Ectodermal cell (in vitro differentiated cells): ENCODE results near the gene OR6K6.

ENCODE experiments used
- H3K27ac ChIP-seq: 2 replicates; pipeline ENCODE4 v1.7.0; 2013; ENCODE audit warnings: mild to moderate bottlenecking, low read depth, low read length; ENCODE audit not compliant: insufficient read depth, poor library complexity, severe bottlenecking
- H3K27me3 ChIP-seq: 2 replicates; pipeline ENCODE4 v1.7.0; 2013; ENCODE audit warnings: mild to moderate bottlenecking, low read length; ENCODE audit not compliant: insufficient read depth, control insufficient read depth, poor library complexity, severe bottlenecking
- H3K36me3 ChIP-seq: one replicate; pipeline ENCODE4 v1.7.0; 2013; ENCODE audit warnings: low read length; ENCODE audit not compliant: control insufficient read depth, insufficient read depth
- H3K4me1 ChIP-seq: one replicate; pipeline ENCODE4 v1.7.0; 2013; ENCODE audit warnings: low read length; ENCODE audit not compliant: control insufficient read depth, insufficient read depth
- H3K4me3 ChIP-seq: 2 replicates; pipeline ENCODE4 v1.7.0; 2013; ENCODE audit warnings: low read depth, low read length, control low read depth; ENCODE audit not compliant: insufficient read depth
- H3K9me3 ChIP-seq: 2 replicates; pipeline ENCODE4 v1.7.0; 2013; ENCODE audit warnings: mild to moderate bottlenecking, low read length, moderate library complexity; ENCODE audit not compliant: control insufficient read depth
- WGBS, 2 experiments: methylation state at CpG; one replicate each; pipeline ENCODE4 v1.1.7; 2013; ENCODE audit warnings: missing lambda C conversion rate in 2 of 2; 5-methylcytosine and 5-hydroxymethylcytosine counted together

Gene OR6K6

DNA sequence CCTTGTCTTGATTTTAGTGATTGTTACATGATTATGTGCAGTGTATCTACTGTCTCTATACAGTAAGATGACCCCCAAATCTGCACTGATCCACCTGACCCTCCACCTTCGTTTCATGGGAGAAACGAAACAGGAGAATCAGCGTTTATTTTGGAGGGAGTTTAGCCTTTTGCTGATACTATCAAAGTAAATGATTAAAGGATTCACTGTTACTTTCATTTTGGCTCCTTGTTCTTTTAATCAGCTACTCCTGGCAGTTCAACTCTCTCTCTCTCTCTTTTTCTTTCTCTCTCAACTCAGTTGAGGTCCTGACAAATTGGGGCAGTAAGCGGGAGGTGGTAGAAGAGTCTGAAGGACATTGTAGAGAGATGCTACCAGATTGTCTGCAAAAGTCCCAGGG is 24.1 kb upstream of the OR6K6 start:
- H3K4me3 ChIP-seq = no peak overlapping the region
- 94 to 95% methylated on average over 4 of the region's 4 CpGs for WGBS, 2 experiments
- no peaks in the 10 kb centered on the region for H3K27me3 ChIP-seq
- no peaks in the 10 kb centered on the region for H3K9me3 ChIP-seq
- H3K27ac ChIP-seq = no peak overlapping the region
- no peaks in the 10 kb centered on the region for H3K4me1 ChIP-seq
- H3K36me3 ChIP-seq = no peaks in the 10 kb centered on the region

DNA sequence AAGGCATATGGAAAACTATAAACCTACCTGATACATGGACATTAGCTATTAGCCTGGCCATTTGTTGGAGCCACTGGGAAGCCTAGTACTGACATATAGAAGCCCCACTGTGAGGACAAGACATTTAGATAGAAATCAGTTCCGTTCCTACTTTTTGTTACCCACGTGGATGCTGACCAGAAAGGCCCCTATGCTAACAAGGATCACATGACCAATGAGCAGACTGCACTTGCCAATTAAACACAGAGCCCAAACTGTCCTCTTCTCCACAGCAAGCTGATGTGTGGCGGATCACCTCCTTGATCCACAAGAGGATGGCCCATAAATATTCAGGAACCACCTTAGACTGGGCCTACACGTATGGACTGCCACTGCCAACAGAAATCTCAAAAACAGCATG is 22.8 kb upstream of the OR6K6 start:
- Histone ChIP-seq H3K27ac (no peak overlapping the region), H3K4me1 (no peaks in the 10 kb centered on the region), H3K4me3 (no peak overlapping the region), H3K9me3 (no peaks in the 10 kb centered on the region), H3K27me3 (no peaks in the 10 kb centered on the region), H3K36me3 (no peaks in the 10 kb centered on the region)
- 85 to 91% methylated on average over 4 of the region's 4 CpGs for WGBS, 2 experiments

DNA sequence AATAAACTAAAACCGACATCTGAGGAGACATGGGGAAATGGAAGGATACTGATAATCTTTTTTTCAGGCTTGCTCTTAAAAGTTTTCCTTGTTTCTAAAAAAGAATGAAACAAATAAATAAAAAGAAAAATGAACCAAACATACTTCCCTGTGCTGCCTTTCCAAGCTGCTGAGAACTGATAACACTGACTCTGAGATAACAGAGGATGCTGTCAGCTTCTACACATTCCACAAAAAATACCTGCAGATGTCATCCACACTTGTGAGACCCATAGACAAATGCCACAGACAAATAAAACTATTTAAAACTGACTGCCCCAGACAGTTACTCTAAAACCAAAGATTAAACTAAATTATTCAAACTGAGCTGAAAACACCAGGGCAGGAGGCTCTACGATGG is 22.0 kb upstream of the OR6K6 start:
- H3K9me3 ChIP-seq = no peaks in the 10 kb centered on the region
- no peaks in the 10 kb centered on the region for H3K36me3 ChIP-seq
- H3K4me1 ChIP-seq = no peaks in the 10 kb centered on the region
- 93 to 97% methylated on average over 1 of the region's 2 CpGs for WGBS, 2 experiments
- H3K27ac ChIP-seq = no peak overlapping the region
- no peak overlapping the region for H3K4me3 ChIP-seq
- H3K27me3 ChIP-seq = no peaks in the 10 kb centered on the region

DNA sequence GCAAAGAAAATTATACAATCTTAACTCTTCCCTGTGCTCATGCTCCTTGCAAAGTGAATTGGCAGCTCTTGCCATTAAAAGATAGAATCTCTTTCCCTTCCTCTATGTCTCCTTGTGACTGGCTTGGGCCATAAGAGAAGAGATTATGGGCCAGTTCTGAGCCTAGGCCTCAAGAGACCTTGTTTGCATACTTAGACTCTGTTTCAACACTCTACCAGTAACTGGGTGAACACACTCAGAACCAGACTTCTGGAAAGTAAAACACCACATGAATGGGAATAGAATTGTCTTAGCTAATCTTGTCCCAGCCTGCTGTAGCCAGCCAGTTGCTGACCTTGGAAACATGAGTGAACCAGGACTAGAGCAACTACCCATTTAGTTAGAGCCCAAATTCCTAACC is 18.7 kb upstream of the OR6K6 start:
- Histone ChIP-seq H3K4me1 (no peaks in the 10 kb centered on the region), H3K4me3 (no peak overlapping the region), H3K9me3 (no peaks in the 10 kb centered on the region), H3K36me3 (no peaks in the 10 kb centered on the region), H3K27me3 (no peaks in the 10 kb centered on the region), H3K27ac (no peak overlapping the region)

DNA sequence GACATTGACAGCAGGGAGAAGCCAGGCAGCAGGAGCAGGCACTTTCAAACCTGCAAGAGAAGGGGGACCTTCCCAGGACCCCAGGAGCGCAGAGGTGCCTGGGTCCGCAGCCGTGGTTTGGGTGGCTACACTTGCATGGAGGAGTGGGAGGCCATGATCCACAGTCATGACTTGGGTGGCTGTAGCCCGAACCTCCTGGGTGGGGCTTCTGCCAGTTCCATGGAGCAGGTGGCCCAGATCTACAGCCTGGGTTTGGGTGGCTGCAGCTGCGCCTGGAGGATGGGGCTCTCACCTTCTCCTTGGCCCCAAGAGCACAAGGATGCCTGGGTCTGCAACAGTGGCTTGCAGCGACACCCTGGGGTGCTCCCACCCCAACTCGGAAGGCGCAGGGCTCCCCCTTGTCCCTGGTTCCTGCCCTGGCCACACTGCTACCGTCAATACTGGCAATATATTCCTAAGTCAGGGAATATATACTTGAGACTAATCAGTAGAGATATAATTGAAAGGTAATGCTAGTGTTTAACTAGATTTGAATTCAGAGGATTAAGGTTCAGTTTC is 2.3 kb upstream of the OR6K6 start:
- Histone ChIP-seq H3K4me1 (no peaks in the 10 kb centered on the region), H3K9me3 (no peaks in the 10 kb centered on the region), H3K27ac (no peak overlapping the region), H3K27me3 (no peaks in the 10 kb centered on the region), H3K4me3 (no peak overlapping the region), H3K36me3 (no peaks in the 10 kb centered on the region)
- WGBS, 2 experiments = 91 to 93% methylated on average over 9 of the region's 9 CpGs

DNA sequence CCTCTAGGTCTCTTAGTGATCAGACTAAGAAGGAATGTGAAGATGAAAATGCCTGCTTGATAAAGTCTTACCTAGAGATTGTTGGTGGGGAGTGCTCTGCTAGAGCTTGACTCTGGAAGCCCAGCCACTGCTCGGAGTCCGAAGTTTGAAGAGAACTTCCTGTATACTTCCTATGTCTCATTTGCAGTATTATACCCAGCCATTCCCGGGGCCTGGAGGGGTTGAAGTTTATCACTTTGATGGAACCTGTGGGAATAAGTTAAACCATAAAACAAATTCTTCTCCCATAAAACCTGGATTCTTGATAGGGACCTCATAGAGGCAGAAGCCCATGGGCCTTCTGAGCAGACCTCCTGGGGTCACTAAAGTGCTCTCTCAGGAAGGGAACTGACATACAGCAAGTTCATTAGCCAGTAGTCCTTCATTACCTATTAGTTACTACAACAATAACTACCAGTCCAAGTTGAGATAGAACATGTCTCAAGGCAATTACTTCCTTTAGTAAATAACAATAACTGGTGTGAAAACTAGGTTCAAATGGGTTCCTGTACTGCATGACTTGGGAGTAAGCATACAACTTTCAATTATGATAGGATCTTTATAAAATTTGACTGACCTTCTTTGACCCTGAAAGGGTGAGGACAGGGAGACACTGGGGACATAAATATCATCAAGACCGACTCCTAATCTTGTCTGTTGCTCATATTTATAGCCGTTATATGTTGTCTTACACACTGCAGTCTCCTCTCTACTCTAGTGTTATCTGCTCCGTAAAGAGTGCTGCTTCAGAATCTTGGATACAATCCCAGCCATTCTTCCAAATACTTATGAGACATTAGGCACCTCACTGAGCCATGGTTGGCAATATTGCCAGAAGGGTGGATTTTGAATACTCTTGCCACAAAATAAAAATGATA is 17.7 kb downstream of the OR6K6 start, which contains the start of gene OR6N1:
Gene OR6N1, minus strand, starts transcription at position 246 of the 917 bp plus-strand sequence. CDS start 5,513 bp downstream, outside the sequence.
- WGBS, 2 experiments = 93 to 99% methylated on average over 5 to 6 of the region's 6 CpGs
- Histone ChIP-seq H3K4me3 (no peak within 1 kb of the TSS), H3K27me3 (no peaks in the 10 kb centered on the region), H3K9me3 (no peaks in the 10 kb centered on the region), H3K4me1 (no peaks in the 10 kb centered on the region), H3K27ac (no peak within 1 kb of the TSS), H3K36me3 (no peaks in the 10 kb centered on the region)

DNA sequence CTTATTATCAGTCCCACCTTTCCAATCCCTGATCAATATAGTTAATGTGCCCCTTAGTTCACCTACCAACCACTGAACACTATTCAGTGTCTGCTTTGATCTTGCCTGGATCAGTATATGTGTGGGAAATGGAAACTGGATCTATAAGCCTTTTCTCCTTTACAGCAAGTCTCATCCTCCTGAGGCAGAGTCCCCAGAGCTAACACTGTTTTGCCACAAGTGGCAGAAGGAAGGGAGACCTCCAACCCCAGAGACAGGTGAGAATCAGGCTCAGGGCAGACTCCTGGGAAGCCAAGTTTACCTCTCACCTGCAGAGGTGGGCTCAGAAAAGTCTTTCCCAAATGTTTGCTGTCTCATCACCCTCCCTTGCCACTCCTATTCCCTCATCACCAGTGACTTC is 26.6 kb downstream of the OR6K6 start, which contains the start of gene OR6N2:
Gene OR6N2, minus strand, starts transcription at position 101 of the 400 bp plus-strand sequence. CDS start 3,569 bp downstream, outside the sequence.
- no peaks in the 10 kb centered on the region for H3K9me3 ChIP-seq
- no peak within 1 kb of the TSS for H3K4me3 ChIP-seq
- H3K4me1 ChIP-seq = no peaks in the 10 kb centered on the region
- no peaks in the 10 kb centered on the region for H3K27me3 ChIP-seq
- H3K27ac ChIP-seq = no peak within 1 kb of the TSS
- H3K36me3 ChIP-seq = no peaks in the 10 kb centered on the region

DNA sequence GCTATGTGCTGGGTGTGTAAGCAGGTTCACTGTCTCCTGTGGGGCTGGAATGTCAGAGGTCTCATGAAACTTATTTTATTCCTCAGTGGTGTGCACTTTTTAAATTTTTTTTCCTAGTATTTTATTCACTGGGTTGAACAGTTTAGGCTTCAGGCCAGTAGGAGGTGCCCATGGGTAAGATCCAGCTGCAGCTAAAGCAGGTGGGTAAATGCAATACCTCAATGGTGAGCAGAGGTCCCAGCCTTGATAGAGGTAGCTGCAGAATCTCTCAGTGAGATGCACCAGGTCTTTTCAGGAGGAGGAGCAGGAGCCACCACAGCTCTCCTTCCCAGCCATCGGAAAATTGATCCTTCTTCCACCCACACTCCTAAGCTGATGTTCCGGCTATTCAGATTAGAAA is 39.1 kb downstream of the OR6K6 start:
- no peaks in the 10 kb centered on the region for H3K27me3 ChIP-seq
- no peak overlapping the region for H3K27ac ChIP-seq
- 68 to 73% methylated on average over 2 of the region's 2 CpGs for WGBS, 2 experiments
- peaks cover 5% of the 10 kb centered on the region for H3K4me1 ChIP-seq
- H3K9me3 ChIP-seq = no peaks in the 10 kb centered on the region
- H3K4me3 ChIP-seq = no peak overlapping the region
- H3K36me3 ChIP-seq = no peaks in the 10 kb centered on the region

DNA sequence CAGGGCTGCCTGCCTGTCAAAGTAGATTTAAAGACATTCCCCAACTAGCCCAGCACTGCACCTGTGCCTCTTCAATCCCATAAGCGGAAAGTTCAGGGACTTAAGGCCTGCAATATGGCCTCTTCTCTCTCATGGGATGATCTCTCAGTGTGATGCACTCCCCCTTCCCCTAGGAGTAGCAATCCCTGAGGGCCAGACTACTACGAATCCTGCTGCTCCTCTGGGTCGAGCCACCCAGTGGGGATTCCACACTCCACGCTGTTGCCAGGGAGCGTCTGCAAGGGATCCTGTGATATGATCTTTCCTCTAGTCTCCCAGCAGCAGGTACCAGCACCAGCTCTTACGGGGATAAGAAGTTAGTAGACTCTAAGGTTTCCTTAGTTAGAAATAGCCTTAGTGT is 39.7 kb downstream of the OR6K6 start:
- Histone ChIP-seq H3K9me3 (no peaks in the 10 kb centered on the region), H3K27ac (peak overlapping the region; percentile 26), H3K4me1 (peaks cover 5% of the 10 kb centered on the region), H3K27me3 (no peaks in the 10 kb centered on the region), H3K36me3 (no peaks in the 10 kb centered on the region), H3K4me3 (no peak overlapping the region)
- WGBS, 2 experiments = 73 to 78% methylated on average over 6 of the region's 6 CpGs

DNA sequence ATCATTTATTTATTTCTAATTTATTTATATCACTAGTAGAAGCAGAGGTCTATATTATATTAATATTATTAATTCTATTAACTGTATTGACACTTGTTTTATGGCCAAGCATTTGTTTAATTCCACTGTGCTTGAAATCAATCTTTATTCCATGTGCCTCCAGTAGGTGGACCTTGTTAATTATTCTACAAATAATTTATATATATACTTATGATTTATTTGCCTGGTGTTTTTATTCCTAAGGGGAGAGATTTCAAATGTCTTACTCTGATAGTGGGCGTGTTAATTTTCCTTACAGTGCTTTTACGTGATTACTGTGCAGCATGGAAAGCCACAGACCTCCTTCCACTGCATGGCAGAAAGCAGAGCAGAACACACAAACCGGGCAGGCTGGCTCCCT is 44.0 kb downstream of the OR6K6 start:
- Histone ChIP-seq H3K27me3 (no peaks in the 10 kb centered on the region), H3K4me1 (peaks cover 5% of the 10 kb centered on the region), H3K4me3 (no peak overlapping the region), H3K9me3 (no peaks in the 10 kb centered on the region), H3K27ac (no peak overlapping the region), H3K36me3 (no peaks in the 10 kb centered on the region)
- WGBS, 2 experiments = 88 to 93% methylated on average over 3 of the region's 3 CpGs
